ENCODE measurements around the gene FYCO1.

Gene FYCO1

DNA sequence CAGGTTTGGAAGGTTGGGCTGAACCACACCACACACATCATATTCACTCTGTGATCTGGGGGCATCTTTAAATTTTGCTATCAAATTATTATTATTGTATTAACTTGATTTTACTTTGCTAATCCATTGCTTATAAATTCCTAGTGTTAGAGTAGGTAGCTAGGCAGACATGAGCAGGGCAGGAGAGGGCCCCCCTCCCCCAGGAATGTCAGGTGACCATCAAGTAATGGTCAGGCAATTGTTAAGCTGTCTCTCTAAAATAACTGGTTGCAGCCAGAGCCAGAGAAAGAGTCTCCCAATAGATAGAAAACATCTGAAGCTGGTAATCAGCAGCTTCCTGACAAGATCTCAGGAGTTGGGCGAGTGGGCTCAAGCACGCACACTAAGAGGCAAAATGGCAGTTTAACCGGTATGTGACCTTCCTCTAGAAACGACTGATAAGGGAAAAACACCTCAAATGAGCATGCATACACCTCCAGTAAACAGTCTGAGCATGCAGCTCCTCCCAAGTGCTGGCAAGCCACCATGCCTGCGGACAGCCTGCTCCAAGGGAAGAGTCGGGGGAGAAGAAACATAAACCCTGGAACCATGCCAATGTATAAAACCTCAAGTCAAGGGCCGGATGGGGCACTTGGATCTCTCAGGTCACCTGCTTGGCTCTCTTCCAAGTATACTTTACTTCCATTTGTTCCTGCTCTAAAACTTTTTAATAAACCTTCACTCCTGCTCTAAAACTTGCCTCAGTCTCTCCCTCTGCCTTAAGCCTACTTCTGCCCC is 55.4 kb downstream of the FYCO1 start:
- no peak for DNase-seq

DNA sequence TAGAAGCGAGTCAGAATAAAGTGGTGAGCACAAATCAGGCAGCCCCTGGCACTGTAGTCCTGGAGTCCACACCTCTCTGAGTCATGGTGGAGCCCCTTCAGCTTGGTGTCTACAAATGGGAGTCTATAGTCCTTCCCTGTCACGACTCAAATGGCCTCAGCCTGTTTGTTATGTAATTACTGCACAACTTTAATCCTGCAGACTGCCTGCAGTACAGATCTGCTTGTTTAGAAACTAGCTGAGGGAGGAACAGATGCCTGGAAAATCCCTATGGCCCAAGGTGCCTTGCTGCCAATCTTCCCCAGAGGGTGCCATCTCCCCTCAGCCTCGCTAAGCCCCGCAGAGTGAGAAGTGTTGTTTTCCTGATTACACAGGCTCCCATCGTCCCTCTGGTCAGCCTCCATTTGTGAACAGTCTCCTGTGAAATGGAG is 56.3 kb downstream of the FYCO1 start:
- DNase-seq, result no peak

GRCh38 chr3:45938864-45939263 is 56.8 kb downstream of the FYCO1 start:
- peak; percentile 57 for DNase-seq

DNA sequence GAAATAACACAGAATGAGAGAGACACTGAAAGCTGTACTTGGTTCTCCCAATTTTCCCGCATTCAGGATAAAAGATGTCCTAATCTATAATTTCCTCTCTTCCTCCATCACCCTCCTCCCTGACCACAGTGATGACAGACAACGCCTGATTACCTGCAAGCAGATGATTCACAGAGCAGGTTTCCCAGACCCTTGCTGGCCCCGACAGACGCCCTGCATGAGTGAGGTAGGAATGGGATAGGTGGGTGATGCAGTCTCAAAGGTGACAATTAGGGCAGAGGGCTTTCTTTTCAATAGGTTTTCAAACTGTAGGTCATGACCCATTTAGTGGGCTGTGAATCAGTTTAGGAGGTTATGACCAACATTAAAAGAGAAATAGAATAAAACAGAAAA is 57.6 kb downstream of the FYCO1 start:
- DNase-seq, result no peak

DNA sequence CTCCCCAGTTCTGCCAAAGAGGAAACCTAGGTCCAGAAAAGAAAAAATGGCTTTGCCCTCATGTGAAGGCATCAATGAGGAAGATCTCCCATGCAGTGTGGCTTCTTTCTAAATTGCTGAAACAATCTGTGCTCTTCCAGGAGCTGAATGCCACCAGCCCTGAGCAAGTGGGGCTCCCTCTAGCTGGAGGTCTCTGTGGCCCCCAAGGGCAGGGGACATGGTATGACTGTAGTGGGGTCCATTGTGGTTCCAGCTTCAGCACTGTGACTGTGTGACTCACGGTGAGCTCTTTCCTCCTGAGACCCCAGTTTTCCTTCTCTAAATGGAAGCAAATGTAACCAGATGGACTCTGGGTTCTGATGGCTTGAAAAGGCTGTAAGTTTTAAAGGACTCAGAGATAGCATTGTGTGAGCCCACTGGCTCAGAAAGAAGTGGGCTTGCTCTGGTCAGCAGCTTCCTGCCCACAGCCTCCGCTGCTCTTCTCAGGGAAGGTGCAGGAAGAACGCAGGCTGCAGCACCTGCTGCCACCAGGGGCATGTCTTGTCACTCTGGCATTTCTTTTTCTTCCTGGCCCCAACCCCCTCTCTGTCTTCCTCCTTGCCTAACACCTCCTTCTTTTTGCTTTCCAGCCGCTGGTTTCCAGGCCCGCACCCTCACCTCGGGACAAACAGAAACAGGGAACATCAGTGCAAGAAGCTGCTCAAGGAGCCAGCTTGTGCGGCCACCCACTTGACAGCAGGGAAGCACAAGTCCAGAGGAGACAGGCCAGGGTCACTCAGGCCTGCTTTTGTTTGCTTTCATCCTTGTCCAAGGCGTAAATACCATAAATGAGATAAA is 58.2 kb downstream of the FYCO1 start:
- DNase-seq, result no peak

DNA sequence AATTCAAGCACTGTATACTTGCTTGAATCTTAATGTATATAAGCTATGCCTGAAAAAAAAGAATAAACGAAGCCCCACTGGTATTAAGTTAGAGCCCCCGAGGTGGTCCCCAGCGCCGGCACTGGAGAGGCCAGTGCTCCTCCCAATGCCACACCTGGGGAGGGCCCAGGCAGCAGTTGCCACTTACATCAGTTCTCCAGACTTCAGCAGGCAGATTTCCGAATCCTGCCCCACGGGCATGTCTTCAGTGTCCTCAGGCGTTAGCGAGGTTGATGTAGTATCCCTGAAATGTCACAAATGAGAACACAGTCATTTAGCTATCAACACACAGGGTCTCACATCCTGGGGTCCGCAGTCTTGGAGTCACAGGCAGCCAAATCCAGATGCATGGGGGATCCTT is 59.4 kb downstream of the FYCO1 start:
- no peak for DNase-seq

GRCh38 chr3:45933591-45933990 is 62.0 kb downstream of the FYCO1 start:
- DNase-seq, result no peak

GRCh38 chr3:45932112-45932511 is 63.5 kb downstream of the FYCO1 start:
- no peak for DNase-seq

- no peak for DNase-seq
Observed at GRCh38 chr3:45931496-45931895, 64.1 kb downstream of the FYCO1 start.

- DNase-seq, result peak; percentile 1
Observed at GRCh38 chr3:45929042-45929679, 66.5 kb downstream of the FYCO1 start.

- DNase-seq, result no peak
Observed at GRCh38 chr3:45927881-45928280, 67.7 kb downstream of the FYCO1 start.

GRCh38 chr3:45923755-45924154 is 71.9 kb downstream of the FYCO1 start:
- no peak for DNase-seq

GRCh38 chr3:45922950-45923590 is 72.6 kb downstream of the FYCO1 start:
- DNase-seq, result no peak

GRCh38 chr3:45922039-45922326 is 73.6 kb downstream of the FYCO1 start:
- DNase-seq, result no peak

DNA sequence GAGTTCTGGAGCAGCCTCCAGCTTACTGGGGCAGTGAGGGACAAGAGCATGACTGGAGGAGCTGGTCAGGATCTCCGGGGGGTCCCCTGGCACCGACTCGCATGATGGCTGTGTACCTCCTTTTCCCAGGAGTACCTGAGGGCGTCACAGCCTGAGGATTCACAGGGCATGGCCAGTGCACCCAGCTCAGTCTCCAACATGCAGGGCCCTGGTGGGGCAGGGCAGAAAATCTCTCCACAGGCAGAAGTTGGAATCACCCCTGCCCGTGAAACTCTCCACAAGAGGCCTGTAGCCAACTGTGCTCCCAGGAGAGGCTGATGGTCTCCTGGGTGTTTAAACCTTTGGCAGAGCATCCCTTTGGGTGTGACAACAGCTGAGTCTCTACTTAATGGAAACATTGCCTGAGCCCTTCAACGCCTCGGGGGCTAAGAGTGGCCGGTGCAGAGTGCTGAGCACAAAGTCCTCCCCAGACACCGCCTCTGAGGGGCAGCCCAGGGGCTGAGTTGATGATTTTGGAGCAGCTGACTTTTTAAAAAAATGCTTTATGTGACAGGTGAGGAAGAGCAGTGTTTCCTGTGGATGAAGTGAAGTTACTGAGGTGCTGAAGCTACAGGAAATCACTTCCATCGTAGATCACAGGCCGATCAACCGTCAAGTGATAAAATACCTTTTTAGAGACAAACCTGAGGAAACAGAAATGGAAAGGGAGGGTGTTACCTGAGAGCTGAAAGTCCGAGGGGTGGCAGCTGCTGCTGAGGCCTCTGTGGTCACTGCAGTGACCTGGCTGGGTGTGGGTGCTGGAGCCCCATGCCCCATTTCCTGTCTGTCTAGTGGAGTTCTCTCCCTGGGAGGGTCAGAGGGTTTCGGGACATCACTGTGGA is 74.2 kb downstream of the FYCO1 start:
- DNase-seq, result no peak

- DNase-seq, result peak; percentile 71
Observed at GRCh38 chr3:45917146-45917898, 78.3 kb downstream of the FYCO1 start.

- DNase-seq, result no peak
Observed at GRCh38 chr3:45915518-45916231, 79.9 kb downstream of the FYCO1 start.

GRCh38 chr3:45915059-45915439 is 80.6 kb downstream of the FYCO1 start:
- no peak for DNase-seq

DNA sequence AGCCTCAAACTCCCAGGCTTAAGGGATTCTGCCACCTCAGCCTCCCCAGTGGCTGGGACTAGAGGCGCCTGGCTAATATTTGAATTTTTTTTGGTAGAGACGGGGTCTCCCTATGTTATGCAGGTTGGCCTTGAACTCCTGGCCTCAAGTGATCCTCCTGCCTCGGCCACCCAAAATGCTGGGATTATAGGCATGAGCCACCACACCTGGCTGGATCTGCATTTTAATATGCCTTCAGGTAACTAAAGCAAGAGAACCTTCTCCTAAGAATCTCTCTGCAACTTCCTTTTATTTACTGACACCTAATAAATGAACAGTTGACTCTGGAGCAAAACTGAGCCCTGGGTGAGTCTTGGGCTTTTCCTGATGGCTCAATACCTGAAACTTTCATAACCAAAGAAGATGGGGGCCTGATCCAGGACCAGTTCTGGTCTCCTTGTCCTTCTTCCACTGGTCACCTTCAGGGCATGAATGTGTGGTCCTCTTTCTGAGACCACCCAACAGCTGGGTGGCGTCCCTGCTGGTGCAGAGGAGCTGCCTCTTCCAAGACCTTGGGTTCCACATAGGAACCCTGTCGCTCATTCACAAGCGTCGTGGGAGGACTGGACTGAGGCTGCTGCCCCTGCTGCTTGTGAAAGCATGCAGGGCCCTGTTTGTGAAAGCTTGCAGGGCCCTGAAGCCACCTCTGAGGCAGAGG is 81.1 kb downstream of the FYCO1 start:
- DNase-seq, result no peak

GRCh38 chr3:45912435-45912834 is 83.2 kb downstream of the FYCO1 start:
- no peak for DNase-seq
